Activated CD4-positive, alpha-beta T cell treated with anti-CD3 and anti-CD28 coated beads, Interleukin-2, Interleukin-4, amounts not matched to agents 100 ng/mL and 50 ng/mL, durations not matched to agents 16 hours and 8 hours (primary cell): ENCODE results near the gene MGAT5.

Experiments
- DNase-seq: peaks from one replicate; pipeline ENCODE4 v3.0.0-alpha.2; 2020; ENCODE audit warnings: low spot score

The MGAT5 gene

GRCh38 chr2:134336921-134337320 lies 83.0 kb downstream of the MGAT5 start:
- no peak for DNase-seq

GRCh38 chr2:134337631-134338030 lies 83.8 kb downstream of the MGAT5 start:
- no peak for DNase-seq

- DNase-seq = no peak
These were observed 84.3 kb downstream of the MGAT5 start for GRCh38 chr2:134338208-134338607.

- no peak for DNase-seq
These were observed 87.6 kb downstream of the MGAT5 start for GRCh38 chr2:134341476-134341875.

GRCh38 chr2:134344954-134345697 lies 91.3 kb downstream of the MGAT5 start:
- DNase-seq = no peak

- DNase-seq = no peak
These were observed 92.3 kb downstream of the MGAT5 start for GRCh38 chr2:134346141-134346540.

- DNase-seq = no peak
These were observed 93.9 kb downstream of the MGAT5 start for GRCh38 chr2:134347756-134348155.

GRCh38 chr2:134348239-134348638 lies 94.4 kb downstream of the MGAT5 start:
- no peak for DNase-seq

- no peak for DNase-seq
These were observed 94.9 kb downstream of the MGAT5 start for GRCh38 chr2:134348760-134349159.

- no peak for DNase-seq
These were observed 97.1 kb downstream of the MGAT5 start for GRCh38 chr2:134351016-134351415.

- DNase-seq = no peak
These were observed 98.0 kb downstream of the MGAT5 start for GRCh38 chr2:134351899-134352298.

GRCh38 chr2:134352844-134353243 lies 99.0 kb downstream of the MGAT5 start:
- no peak for DNase-seq

- no peak for DNase-seq
These were observed 100.7 kb downstream of the MGAT5 start for GRCh38 chr2:134354611-134355010.

GRCh38 chr2:134357814-134358213 lies 103.9 kb downstream of the MGAT5 start:
- DNase-seq = no peak

- DNase-seq = no peak
These were observed 105.7 kb downstream of the MGAT5 start for GRCh38 chr2:134359367-134360081.

GRCh38 chr2:134360745-134361487 lies 107.0 kb downstream of the MGAT5 start:
- no peak for DNase-seq

GRCh38 chr2:134361648-134362047 lies 107.8 kb downstream of the MGAT5 start:
- no peak for DNase-seq

- DNase-seq = no peak
These were observed 108.3 kb downstream of the MGAT5 start for GRCh38 chr2:134362152-134362668.

GRCh38 chr2:134362740-134363139 lies 108.9 kb downstream of the MGAT5 start:
- no peak for DNase-seq

- no peak for DNase-seq
These were observed 111.5 kb downstream of the MGAT5 start for GRCh38 chr2:134365356-134365755.

GRCh38 chr2:134366359-134366758 lies 112.5 kb downstream of the MGAT5 start:
- no peak for DNase-seq

GRCh38 chr2:134367213-134367612 lies 113.3 kb downstream of the MGAT5 start:
- DNase-seq = no peak
